ENCODE measurements around the gene TMX1.

The TMX1 gene

GRCh38 chr14:51207621-51208020 is 32.4 kb upstream of the TMX1 start:
- no peak for DNase-seq (ENCODE audit: low read depth)
- in situ Hi-C loops (cut with HindIII; ENCODE audit: low sequenced_read_pairs), result loop anchor here (25.0 kb wide), 1 partner anchor 245 kb away; no protein-coding TSS in a partner anchor
- H3K4me3 ChIP-seq (ENCODE audit: low read depth, low read length), result no peak overlapping the region
- TF ChIP-seq CTCF (IDR thresholded peaks at IDR 0.05; ENCODE audit: low read depth, low read length, missing control alignments), result no peak

DNA sequence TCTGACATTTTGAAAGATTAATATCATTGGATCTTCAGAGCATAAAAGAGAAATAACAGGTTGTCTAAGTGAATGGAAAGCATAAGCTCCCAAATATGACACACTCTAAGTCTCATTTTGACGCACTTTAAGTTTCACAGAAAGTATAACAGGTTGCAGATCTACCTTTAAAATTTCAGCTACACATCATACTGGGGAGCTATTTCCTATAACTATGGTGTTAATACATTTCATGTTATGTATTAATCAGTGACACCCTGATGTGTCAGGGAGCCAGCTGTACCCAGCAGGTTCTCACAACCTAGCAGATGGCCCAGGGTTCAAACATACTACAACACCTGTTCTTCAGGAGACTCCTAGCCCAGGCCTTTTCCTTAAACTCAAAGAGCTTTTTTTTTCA is 31.1 kb upstream of the TMX1 start:
- TF ChIP-seq CTCF (IDR thresholded peaks at IDR 0.05; ENCODE audit: low read depth, low read length, missing control alignments), result no peak

GRCh38 chr14:51209457-51209856 is 30.6 kb upstream of the TMX1 start:
- no peak for DNase-seq (ENCODE audit: low read depth)
- in situ Hi-C loops (cut with HindIII; ENCODE audit: low sequenced_read_pairs), result loop anchor here (25.0 kb wide), 1 partner anchor 247 kb away; no protein-coding TSS in a partner anchor
- no peak for TF ChIP-seq CTCF (IDR thresholded peaks at IDR 0.05; ENCODE audit: low read depth, low read length, missing control alignments)
- H3K4me3 ChIP-seq (ENCODE audit: low read depth, low read length), result no peak overlapping the region

More for the DNA sequence above, 31.1 kb upstream of the TMX1 start:
- DNase-seq (ENCODE audit: low read depth), result no peak
- no peak overlapping the region for H3K4me3 ChIP-seq (ENCODE audit: low read depth, low read length)
- in situ Hi-C loops (cut with HindIII; ENCODE audit: low sequenced_read_pairs), result loop anchor here (25.0 kb wide), 1 partner anchor 247 kb away; no protein-coding TSS in a partner anchor

GRCh38 chr14:51210594-51210993 is 29.5 kb upstream of the TMX1 start:
- no peak overlapping the region for H3K4me3 ChIP-seq (ENCODE audit: low read depth, low read length)
- TF ChIP-seq CTCF (IDR thresholded peaks at IDR 0.05; ENCODE audit: low read depth, low read length, missing control alignments), result no peak
- in situ Hi-C loops (cut with HindIII; ENCODE audit: low sequenced_read_pairs), result loop anchor here (25.0 kb wide), 1 partner anchor 248 kb away; no protein-coding TSS in a partner anchor
- DNase-seq (ENCODE audit: low read depth), result no peak

- no peak overlapping the region for H3K4me3 ChIP-seq (ENCODE audit: low read depth, low read length)
- DNase-seq (ENCODE audit: low read depth), result peak; percentile 50
- TF ChIP-seq CTCF (IDR thresholded peaks at IDR 0.05; ENCODE audit: low read depth, low read length, missing control alignments), result no peak
- in situ Hi-C loops (cut with HindIII; ENCODE audit: low sequenced_read_pairs), result loop anchor here (25.0 kb wide), 1 partner anchor 249 kb away; no protein-coding TSS in a partner anchor
Measured at GRCh38 chr14:51211149-51211548, 28.9 kb upstream of the TMX1 start.

- H3K4me3 ChIP-seq (ENCODE audit: low read depth, low read length), result no peak overlapping the region
- no peak for TF ChIP-seq CTCF (IDR thresholded peaks at IDR 0.05; ENCODE audit: low read depth, low read length, missing control alignments)
- in situ Hi-C loops (cut with HindIII; ENCODE audit: low sequenced_read_pairs), result loop anchor here (25.0 kb wide), 1 partner anchor 254 kb away; no protein-coding TSS in a partner anchor
- no peak for DNase-seq (ENCODE audit: low read depth)
Measured at GRCh38 chr14:51216602-51217001, 23.4 kb upstream of the TMX1 start.
